Natural killer cell (primary cell): Measurements from ENCODE around the gene CAPN7. TPM values are rescaled to one million over a fixed set of nuclear protein-coding genes. Genes with fewer than 3 reads are reported as not detected.

ENCODE experiments used
- ATAC-seq, 3 donors: fragments of 150-1000 bp in 2 of 3; fragments of 200-7000 bp in 1 of 3; cut with Tn5 transposase; 1 replicate in 1 of 3; 2 replicates in 2 of 3; pipeline ENCODE4 v1.10.0; 2021; ENCODE audit warnings: mild to moderate bottlenecking in 2 of 3, moderate library complexity in 2 of 3
- DNase-seq, 2 donors: peaks; one replicate each; pipeline versions ENCODE4 v3.0.0 to v3.0.0-alpha.2; 2013 to 2021; ENCODE audit warnings: mixed read lengths in 1 of 2
- H3K27ac ChIP-seq: one replicate; pipeline ENCODE4 v1.5.1; 2013; ENCODE audit warnings: mild to moderate bottlenecking, low read length
- H3K27me3 ChIP-seq: one replicate; pipeline ENCODE4 v1.6.1; 2013; ENCODE audit warnings: low read length; ENCODE audit not compliant: control insufficient read depth, insufficient read depth
- H3K36me3 ChIP-seq: one replicate; pipeline ENCODE4 v1.6.1; 2013; ENCODE audit warnings: low read length; ENCODE audit not compliant: control insufficient read depth, insufficient read depth
- H3K4me1 ChIP-seq: one replicate; pipeline ENCODE4 v1.6.1; 2013; ENCODE audit warnings: low read length; ENCODE audit not compliant: control insufficient read depth, insufficient read depth
- H3K4me3 ChIP-seq: one replicate; pipeline ENCODE4 v1.5.1; 2013; ENCODE audit warnings: low read length
- H3K9me3 ChIP-seq: one replicate; pipeline ENCODE4 v1.6.1; 2013; ENCODE audit warnings: low read length; ENCODE audit not compliant: control insufficient read depth, insufficient read depth
- H3K27ac Mint-ChIP-seq, 2 donors: one replicate each; pipeline ENCODE4 v1.8.0; 2022; ENCODE audit warnings: mild to moderate bottlenecking in 2 of 2, mixed read lengths in 2 of 2, moderate library complexity in 1 of 2
- H3K27me3 Mint-ChIP-seq, 2 donors: one replicate each; pipeline ENCODE4 v1.8.0; 2022; ENCODE audit warnings: low read depth in 2 of 2, mixed read lengths in 2 of 2
- H3K36me3 Mint-ChIP-seq: one replicate; pipeline ENCODE4 v1.8.0; 2022; ENCODE audit warnings: mixed read lengths
- H3K4me1 Mint-ChIP-seq, 2 donors: one replicate each; pipeline ENCODE4 v1.8.0; 2022; ENCODE audit warnings: mixed read lengths in 2 of 2
- H3K4me3 Mint-ChIP-seq: one replicate; pipeline ENCODE4 v1.8.0; 2022; ENCODE audit warnings: mild to moderate bottlenecking, moderate library complexity, mixed read lengths
- H3K9me3 Mint-ChIP-seq, 2 donors: one replicate each; pipeline ENCODE4 v1.8.0; 2022; ENCODE audit warnings: mixed read lengths in 2 of 2
- CTCF ChIP-seq: fragments of 200-600 bp; IDR thresholded peaks from one replicate; pipeline ENCODE4 v1.8.0; 2022; ENCODE audit warnings: antibody characterized with exemption
- WGBS: methylation state at CpG from one replicate; pipeline ENCODE4 v1.1.7; 2013; ENCODE audit warnings: missing lambda C conversion rate; ENCODE audit not compliant: insufficient coverage; 5-methylcytosine and 5-hydroxymethylcytosine counted together
- intact Hi-C: fragments of 100-400 bp; cut with micrococcal nuclease; formaldehyde crosslinking; loops from one replicate; pipeline ENCODE4 v1.14.2; 2022
- total RNA-seq, 4 donors: library from RNA; stranded (reverse); fragments of 120-200 nt in 1 of 4; gene quantifications; one replicate each; pipeline versions ENCODE4 v1.2.3 to v1.2.4, GENCODE V29; 2013 to 2022

CAPN7 gene
- total RNA-seq, 3 donors from 2014 or later (not counting 1 experiment from before 2014, with no cell fraction given) = 35.3 to 59.9 (median 52.8) TPM

DNA sequence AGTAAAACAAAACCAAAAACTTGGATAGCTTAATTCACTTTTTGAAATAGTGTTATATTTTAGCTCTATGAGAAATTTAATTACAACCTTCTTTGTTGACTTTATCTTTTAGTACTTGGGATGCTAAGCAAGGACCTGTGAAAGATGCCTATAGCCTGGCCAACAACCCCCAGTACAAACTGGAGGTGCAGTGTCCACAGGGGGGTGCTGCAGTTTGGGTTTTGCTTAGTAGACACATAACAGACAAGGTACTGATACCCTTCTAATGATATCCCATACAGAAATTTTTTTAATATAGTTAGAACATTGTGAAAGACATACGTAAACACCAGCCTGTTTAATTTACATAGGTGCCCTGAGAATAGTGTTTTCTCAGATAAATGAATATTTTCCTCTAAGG, 35.3 kb downstream of the CAPN7 start:
- ATAC-seq (peak; percentile 70 to 88 (median 86)), DNase-seq (peak; percentile 37 to 68)
- H3K4me3 Mint-ChIP-seq = no peak overlapping the region
- no peaks in the 10 kb centered on the region for H3K9me3 Mint-ChIP-seq
- Histone ChIP-seq H3K4me3 (no peak overlapping the region), H3K27me3 (no peaks in the 10 kb centered on the region), H3K4me1 (no peaks in the 10 kb centered on the region), H3K9me3 (no peaks in the 10 kb centered on the region), H3K36me3 (peaks cover 73% of the 10 kb centered on the region), H3K27ac (no peak overlapping the region)
- peak overlapping the region in 1 of 2 donors; percentile 31 for H3K27ac Mint-ChIP-seq
- TF ChIP-seq CTCF = peak; percentile 40
- no peaks in the 10 kb centered on the region for H3K27me3 Mint-ChIP-seq
- intact Hi-C loops = loop anchor here (1.0 kb wide), 2 partner anchors 137 to 164 kb away; no protein-coding TSS in a partner anchor
- no CpG with 5 or more reads among the region's 1 CpG for WGBS
- H3K4me1 Mint-ChIP-seq = peaks cover 10% of the 10 kb centered on the region in 2 donors
- peaks cover under 1% of the 10 kb centered on the region for H3K36me3 Mint-ChIP-seq

DNA sequence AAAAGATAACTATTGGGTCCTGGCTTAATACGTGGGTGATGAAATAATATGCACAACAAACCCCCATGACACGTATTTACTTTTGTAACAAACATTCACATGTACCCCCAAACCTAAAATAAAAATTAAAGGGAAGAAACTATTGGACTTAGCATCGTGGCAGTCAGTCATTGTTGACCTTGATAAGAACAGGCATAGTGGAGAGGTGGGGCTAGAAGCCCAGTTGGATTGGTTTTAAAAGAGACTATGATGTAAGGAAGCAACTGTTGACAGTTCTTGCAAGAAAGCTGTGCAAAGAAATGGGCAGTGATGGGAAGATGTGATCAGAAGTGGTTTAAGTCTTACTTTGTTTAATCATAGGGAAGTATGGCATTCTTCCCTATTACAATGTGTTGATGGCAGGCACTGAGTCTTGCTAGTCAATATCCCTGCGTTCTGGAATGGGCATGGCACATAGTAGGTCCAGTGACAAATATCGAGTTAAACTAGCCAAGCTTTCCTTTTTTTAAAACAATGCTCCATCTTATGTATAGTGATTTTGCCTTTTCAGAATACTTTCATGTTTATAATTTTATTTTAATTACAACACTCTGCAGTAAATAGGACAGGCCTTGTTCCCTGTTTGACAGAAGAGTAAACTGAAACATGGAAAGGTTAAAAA, 37.9 kb downstream of the CAPN7 start:
- H3K4me1 Mint-ChIP-seq = peaks cover 10 to 16% of the 10 kb centered on the region in 2 donors
- no peaks in the 10 kb centered on the region for H3K4me1 ChIP-seq
- no peak for DNase-seq
- ATAC-seq = no peak
- 93% methylated on average over 3 of the region's 5 CpGs for WGBS
- intact Hi-C loops = no loop called here
- no peak overlapping the region for H3K27ac ChIP-seq
- peaks cover 15% of the 10 kb centered on the region for H3K36me3 Mint-ChIP-seq
- H3K27me3 Mint-ChIP-seq = no peaks in the 10 kb centered on the region
- H3K36me3 ChIP-seq = peaks cover 75% of the 10 kb centered on the region
- H3K27ac Mint-ChIP-seq = peak overlapping the region in 1 of 2 donors; percentile 59
- no peak for TF ChIP-seq CTCF
- H3K9me3 Mint-ChIP-seq = no peaks in the 10 kb centered on the region
- H3K27me3 ChIP-seq = no peaks in the 10 kb centered on the region
- no peak overlapping the region for H3K4me3 Mint-ChIP-seq
- H3K4me3 ChIP-seq = no peak overlapping the region
- no peaks in the 10 kb centered on the region for H3K9me3 ChIP-seq

DNA sequence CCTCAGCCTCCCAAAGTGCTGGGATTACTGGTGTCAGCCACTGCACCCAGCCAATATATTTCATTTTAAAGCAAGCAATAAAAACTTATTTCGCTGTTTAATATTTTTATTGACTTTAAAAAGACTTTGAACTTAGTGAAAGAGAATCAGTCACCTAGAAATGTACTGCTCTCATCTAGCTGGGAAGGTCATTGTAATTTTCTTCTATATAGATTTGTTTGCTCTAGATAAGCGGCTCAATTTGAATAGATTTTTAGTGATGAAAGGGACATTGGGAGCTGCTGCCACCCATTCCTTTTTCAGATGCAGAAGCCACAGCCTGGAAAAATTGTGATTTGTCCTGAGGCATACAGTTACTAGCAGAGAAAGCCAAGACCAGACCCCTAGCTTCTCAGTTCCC, 40.1 kb downstream of the CAPN7 start:
- Histone ChIP-seq H3K36me3 (peaks cover 70% of the 10 kb centered on the region), H3K27ac (no peak overlapping the region), H3K4me1 (no peaks in the 10 kb centered on the region), H3K9me3 (no peaks in the 10 kb centered on the region), H3K4me3 (no peak overlapping the region), H3K27me3 (no peaks in the 10 kb centered on the region)
- Mint-ChIP-seq H3K36me3 (peaks cover 18% of the 10 kb centered on the region), H3K9me3 (no peaks in the 10 kb centered on the region), H3K27me3 (no peaks in the 10 kb centered on the region), H3K4me3 (no peak overlapping the region), H3K4me1 (peaks cover 12 to 19% of the 10 kb centered on the region in 2 donors), H3K27ac (peak overlapping the region; percentile 13 to 57)
- ATAC-seq (no peak), DNase-seq (no peak)
- intact Hi-C loops = no loop called here
- no peak for TF ChIP-seq CTCF
- WGBS = 100% methylated on average over 1 of the region's 2 CpGs
